ENCODE measurements around the gene MST1R. TPM values are rescaled to one million over a fixed set of nuclear protein-coding genes. Genes with fewer than 3 reads are reported as not detected.

The MST1R gene
- total and polyA plus RNA-seq, 9 of the 15 experiments (the other 6 are each of a cell fraction or from before 2014, with no cell fraction given): 1.3 to 10.0 (median 3.8) TPM

DNA sequence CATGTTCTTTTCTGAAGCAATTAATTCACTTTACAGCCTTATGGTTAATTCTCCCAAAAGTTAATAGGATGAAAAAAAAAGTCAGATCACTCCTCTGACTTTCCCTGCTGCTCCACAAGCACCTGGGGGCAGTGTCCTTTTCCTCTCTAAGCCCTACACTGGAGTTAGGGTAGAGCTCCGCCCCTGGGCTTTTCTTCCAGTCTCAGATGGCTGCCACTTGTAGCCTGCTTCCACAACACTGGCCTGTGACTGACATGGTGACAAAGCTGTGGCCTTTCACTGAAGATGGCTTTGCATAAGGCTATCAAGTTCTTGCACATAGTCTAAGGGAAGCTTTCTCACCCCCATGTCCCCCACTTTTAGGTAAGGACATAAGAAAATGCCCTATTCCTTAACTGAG, 27.2 kb upstream of the MST1R start (continued):
- TF ChIP-seq, protein P1, sequence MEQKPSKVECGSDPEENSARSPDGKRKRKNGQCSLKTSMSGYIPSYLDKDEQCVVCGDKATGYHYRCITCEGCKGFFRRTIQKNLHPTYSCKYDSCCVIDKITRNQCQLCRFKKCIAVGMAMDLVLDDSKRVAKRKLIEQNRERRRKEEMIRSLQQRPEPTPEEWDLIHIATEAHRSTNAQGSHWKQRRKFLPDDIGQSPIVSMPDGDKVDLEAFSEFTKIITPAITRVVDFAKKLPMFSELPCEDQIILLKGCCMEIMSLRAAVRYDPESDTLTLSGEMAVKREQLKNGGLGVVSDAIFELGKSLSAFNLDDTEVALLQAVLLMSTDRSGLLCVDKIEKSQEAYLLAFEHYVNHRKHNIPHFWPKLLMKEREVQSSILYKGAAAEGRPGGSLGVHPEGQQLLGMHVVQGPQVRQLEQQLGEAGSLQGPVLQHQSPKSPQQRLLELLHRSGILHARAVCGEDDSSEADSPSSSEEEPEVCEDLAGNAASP (IDR thresholded peaks at IDR 0.05): no peak
- TF ChIP-seq, protein P2, sequence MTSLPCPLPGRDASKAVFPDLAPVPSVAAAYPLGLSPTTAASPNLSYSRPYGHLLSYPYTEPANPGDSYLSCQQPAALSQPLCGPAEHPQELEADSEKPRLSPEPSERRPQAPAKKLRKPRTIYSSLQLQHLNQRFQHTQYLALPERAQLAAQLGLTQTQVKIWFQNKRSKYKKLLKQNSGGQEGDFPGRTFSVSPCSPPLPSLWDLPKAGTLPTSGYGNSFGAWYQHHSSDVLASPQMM (CRISPR knock-in tag; IDR thresholded peaks at IDR 0.05): no peak
- TF ChIP-seq MIER1 (IDR thresholded peaks at IDR 0.05; ENCODE audit: low read depth) (no peak), MTA2 (IDR thresholded peaks at IDR 0.05; ENCODE audit: low read depth) (no peak), ZNF282 (CRISPR knock-in tag; IDR thresholded peaks at IDR 0.05) (no peak), ZNF695 (CRISPR knock-in tag; IDR thresholded peaks at IDR 0.05) (no peak), PML (IDR thresholded peaks at IDR 0.05; ENCODE audit: low read length) (no peak; the same call in 1 of the 2 replicates), NFE2 (IDR thresholded peaks at IDR 0.05; ENCODE audit: low read depth) (no peak), KDM1A (IDR thresholded peaks at IDR 0.05) (no peak), CC2D1A (IDR thresholded peaks at IDR 0.05) (no peak), FOXA3 (CRISPR knock-in tag; conservative IDR thresholded peaks at IDR 0.05 in 1 of 2, IDR thresholded peaks at IDR 0.05 in 1 of 2) (no peak), HNRNPH1 (optimal IDR thresholded peaks at IDR 0.05; ENCODE audit: low read depth, low read length) (no peak)
- TF ChIP-seq, protein P3, sequence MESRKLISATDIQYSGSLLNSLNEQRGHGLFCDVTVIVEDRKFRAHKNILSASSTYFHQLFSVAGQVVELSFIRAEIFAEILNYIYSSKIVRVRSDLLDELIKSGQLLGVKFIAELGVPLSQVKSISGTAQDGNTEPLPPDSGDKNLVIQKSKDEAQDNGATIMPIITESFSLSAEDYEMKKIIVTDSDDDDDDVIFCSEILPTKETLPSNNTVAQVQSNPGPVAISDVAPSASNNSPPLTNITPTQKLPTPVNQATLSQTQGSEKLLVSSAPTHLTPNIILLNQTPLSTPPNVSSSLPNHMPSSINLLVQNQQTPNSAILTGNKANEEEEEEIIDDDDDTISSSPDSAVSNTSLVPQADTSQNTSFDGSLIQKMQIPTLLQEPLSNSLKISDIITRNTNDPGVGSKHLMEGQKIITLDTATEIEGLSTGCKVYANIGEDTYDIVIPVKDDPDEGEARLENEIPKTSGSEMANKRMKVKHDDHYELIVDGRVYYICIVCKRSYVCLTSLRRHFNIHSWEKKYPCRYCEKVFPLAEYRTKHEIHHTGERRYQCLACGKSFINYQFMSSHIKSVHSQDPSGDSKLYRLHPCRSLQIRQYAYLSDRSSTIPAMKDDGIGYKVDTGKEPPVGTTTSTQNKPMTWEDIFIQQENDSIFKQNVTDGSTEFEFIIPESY (CRISPR knock-in tag; IDR thresholded peaks at IDR 0.05): no peak
- TF ChIP-seq, protein P4, sequence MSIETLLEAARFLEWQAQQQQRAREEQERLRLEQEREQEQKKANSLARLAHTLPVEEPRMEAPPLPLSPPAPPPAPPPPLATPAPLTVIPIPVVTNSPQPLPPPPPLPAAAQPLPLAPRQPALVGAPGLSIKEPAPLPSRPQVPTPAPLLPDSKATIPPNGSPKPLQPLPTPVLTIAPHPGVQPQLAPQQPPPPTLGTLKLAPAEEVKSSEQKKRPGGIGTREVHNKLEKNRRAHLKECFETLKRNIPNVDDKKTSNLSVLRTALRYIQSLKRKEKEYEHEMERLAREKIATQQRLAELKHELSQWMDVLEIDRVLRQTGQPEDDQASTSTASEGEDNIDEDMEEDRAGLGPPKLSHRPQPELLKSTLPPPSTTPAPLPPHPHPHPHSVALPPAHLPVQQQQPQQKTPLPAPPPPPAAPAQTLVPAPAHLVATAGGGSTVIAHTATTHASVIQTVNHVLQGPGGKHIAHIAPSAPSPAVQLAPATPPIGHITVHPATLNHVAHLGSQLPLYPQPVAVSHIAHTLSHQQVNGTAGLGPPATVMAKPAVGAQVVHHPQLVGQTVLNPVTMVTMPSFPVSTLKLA (conservative IDR thresholded peaks at IDR 0.05): no peak
- TF ChIP-seq, protein P5, sequence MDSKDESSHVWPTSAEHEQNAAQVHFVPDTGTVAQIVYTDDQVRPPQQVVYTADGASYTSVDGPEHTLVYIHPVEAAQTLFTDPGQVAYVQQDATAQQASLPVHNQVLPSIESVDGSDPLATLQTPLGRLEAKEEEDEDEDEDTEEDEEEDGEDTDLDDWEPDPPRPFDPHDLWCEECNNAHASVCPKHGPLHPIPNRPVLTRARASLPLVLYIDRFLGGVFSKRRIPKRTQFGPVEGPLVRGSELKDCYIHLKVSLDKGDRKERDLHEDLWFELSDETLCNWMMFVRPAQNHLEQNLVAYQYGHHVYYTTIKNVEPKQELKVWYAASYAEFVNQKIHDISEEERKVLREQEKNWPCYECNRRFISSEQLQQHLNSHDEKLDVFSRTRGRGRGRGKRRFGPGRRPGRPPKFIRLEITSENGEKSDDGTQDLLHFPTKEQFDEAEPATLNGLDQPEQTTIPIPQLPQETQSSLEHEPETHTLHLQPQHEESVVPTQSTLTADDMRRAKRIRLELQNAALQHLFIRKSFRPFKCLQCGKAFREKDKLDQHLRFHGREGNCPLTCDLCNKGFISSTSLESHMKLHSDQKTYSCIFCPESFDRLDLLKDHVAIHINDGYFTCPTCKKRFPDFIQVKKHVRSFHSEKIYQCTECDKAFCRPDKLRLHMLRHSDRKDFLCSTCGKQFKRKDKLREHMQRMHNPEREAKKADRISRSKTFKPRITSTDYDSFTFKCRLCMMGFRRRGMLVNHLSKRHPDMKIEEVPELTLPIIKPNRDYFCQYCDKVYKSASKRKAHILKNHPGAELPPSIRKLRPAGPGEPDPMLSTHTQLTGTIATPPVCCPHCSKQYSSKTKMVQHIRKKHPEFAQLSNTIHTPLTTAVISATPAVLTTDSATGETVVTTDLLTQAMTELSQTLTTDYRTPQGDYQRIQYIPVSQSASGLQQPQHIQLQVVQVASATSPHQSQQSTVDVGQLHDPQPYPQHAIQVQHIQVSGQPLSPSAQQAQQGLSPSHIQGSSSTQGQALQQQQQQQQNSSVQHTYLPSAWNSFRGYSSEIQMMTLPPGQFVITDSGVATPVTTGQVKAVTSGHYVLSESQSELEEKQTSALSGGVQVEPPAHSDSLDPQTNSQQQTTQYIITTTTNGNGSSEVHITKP (IDR thresholded peaks at IDR 0.05; ENCODE audit: partially characterized antibody): no peak
- TF ChIP-seq, protein P6, sequence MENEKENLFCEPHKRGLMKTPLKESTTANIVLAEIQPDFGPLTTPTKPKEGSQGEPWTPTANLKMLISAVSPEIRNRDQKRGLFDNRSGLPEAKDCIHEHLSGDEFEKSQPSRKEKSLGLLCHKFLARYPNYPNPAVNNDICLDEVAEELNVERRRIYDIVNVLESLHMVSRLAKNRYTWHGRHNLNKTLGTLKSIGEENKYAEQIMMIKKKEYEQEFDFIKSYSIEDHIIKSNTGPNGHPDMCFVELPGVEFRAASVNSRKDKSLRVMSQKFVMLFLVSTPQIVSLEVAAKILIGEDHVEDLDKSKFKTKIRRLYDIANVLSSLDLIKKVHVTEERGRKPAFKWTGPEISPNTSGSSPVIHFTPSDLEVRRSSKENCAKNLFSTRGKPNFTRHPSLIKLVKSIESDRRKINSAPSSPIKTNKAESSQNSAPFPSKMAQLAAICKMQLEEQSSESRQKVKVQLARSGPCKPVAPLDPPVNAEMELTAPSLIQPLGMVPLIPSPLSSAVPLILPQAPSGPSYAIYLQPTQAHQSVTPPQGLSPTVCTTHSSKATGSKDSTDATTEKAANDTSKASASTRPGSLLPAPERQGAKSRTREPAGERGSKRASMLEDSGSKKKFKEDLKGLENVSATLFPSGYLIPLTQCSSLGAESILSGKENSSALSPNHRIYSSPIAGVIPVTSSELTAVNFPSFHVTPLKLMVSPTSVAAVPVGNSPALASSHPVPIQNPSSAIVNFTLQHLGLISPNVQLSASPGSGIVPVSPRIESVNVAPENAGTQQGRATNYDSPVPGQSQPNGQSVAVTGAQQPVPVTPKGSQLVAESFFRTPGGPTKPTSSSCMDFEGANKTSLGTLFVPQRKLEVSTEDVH (IDR thresholded peaks at IDR 0.05; ENCODE audit: low read depth, partially characterized antibody): no peak
